IMR-90 (cell line): ENCODE data around the gene XPO6. TPM values are rescaled to one million over a fixed set of nuclear protein-coding genes. Genes with fewer than 3 reads are reported as not detected.

ENCODE experiments used
- ATAC-seq: fragments of 200-7000 bp; cut with Tn5 transposase; 2 replicates; pipeline ENCODE4 v1.9.1; 2020; ENCODE audit warnings: low read depth, mild to moderate bottlenecking, moderate library complexity
- BruUV-seq: library from RNA; stranded (reverse); fragments of 400-500 nt; replicated peaks from 2 replicates; lab custom pipeline; 2021; lab: Mats Ljungman, UMichigan
- CTCF ChIA-PET: fragments of 300-600 bp; formaldehyde crosslinking; extraction: SDS; loops from one replicate; lab custom pipeline; 2021; ENCODE audit warnings: antibody characterized with exemption; lab: Yijun Ruan, JAX
- POLR2A ChIA-PET: fragments of 300-600 bp; sonication (Branson Sonifier 250); formaldehyde crosslinking; loops from one replicate; lab custom pipeline; 2022; ENCODE audit warnings: antibody characterized with exemption; ENCODE audit not compliant: unreplicated experiment; lab: Charles Lee
- DNase-seq: peaks from one replicate; pipeline ENCODE4 v3.0.0; 2013
- H2AFZ ChIP-seq: replicated peaks from 2 replicates; pipeline ENCODE3; 2013; ENCODE audit warnings: low read length, mild to moderate bottlenecking; ENCODE audit not compliant: poor library complexity
- H2AK5ac ChIP-seq: 2 replicates; pipeline ENCODE4 v1.6.1; 2013; ENCODE audit warnings: low read depth, low read length, inconsistent platforms
- H2AK9ac ChIP-seq: replicated peaks from 2 replicates; pipeline ENCODE3; 2013; ENCODE audit warnings: mild to moderate bottlenecking, low read depth, low read length, moderate library complexity; ENCODE audit not compliant: poor library complexity
- H2BK120ac ChIP-seq: 2 replicates; pipeline ENCODE4 v1.6.1; 2013; ENCODE audit warnings: low read depth, low read length, inconsistent platforms
- H2BK15ac ChIP-seq: 3 replicates; pipeline ENCODE4 v1.6.1; 2013; ENCODE audit warnings: low read depth, low read length, inconsistent platforms
- H2BK20ac ChIP-seq: 2 replicates; pipeline ENCODE4 v1.6.1; 2013; ENCODE audit warnings: low read depth, mild to moderate bottlenecking, inconsistent platforms, low read length, moderate library complexity
- H2BK5ac ChIP-seq: 2 replicates; pipeline ENCODE4 v1.6.1; 2013; ENCODE audit warnings: mild to moderate bottlenecking, low read depth, low read length, inconsistent platforms; ENCODE audit not compliant: poor library complexity, severe bottlenecking
- H3K14ac ChIP-seq: replicated peaks from 2 replicates; pipeline ENCODE4 v1.6.1; 2013; ENCODE audit warnings: low read depth, low read length, inconsistent platforms
- H3K18ac ChIP-seq: 2 replicates; pipeline ENCODE4 v1.6.1; 2013; ENCODE audit warnings: low read depth, low read length, control low read depth
- H3K23ac ChIP-seq: 2 replicates; pipeline ENCODE4 v1.6.1; 2013; ENCODE audit warnings: low read depth, low read length, inconsistent platforms
- H3K27ac ChIP-seq: 2 replicates; pipeline ENCODE4 v1.5.1; 2013; ENCODE audit warnings: mild to moderate bottlenecking, control low read depth, low read length; ENCODE audit not compliant: insufficient read depth
- H3K27me3 ChIP-seq: 2 replicates; pipeline ENCODE4 v1.6.1; 2013; ENCODE audit warnings: low read length; ENCODE audit not compliant: control insufficient read depth, insufficient read depth
- H3K36me3 ChIP-seq: 2 replicates; pipeline ENCODE4 v1.6.1; 2013; ENCODE audit warnings: low read length, mixed read lengths; ENCODE audit not compliant: control insufficient read depth, insufficient read depth
- H3K4ac ChIP-seq: 2 replicates; pipeline ENCODE4 v1.6.1; 2013; ENCODE audit warnings: low read depth, low read length, inconsistent platforms
- H3K4me1 ChIP-seq: 2 replicates; pipeline ENCODE4 v1.6.1; 2013; ENCODE audit warnings: low read length, mixed read lengths; ENCODE audit not compliant: control insufficient read depth, insufficient read depth
- H3K4me2 ChIP-seq: 2 replicates; pipeline ENCODE4 v1.6.1; 2013; ENCODE audit warnings: low read depth, mild to moderate bottlenecking, control low read depth, low read length, moderate library complexity
- H3K4me3 ChIP-seq: 2 replicates; pipeline ENCODE4 v1.5.1; 2013; ENCODE audit warnings: low read depth, mild to moderate bottlenecking, control low read depth, low read length, moderate library complexity; ENCODE audit not compliant: insufficient read depth
- H3K56ac ChIP-seq: 2 replicates; pipeline ENCODE4 v1.6.1; 2013; ENCODE audit warnings: low read length, inconsistent platforms; ENCODE audit not compliant: insufficient read depth; ENCODE audit errors: extremely low read depth
- H3K79me1 ChIP-seq, 2 experiments: 2 replicates each; pipeline ENCODE4 v1.6.1; 2013; ENCODE audit warnings: low read length in 2 of 2, inconsistent platforms in 1 of 2, low read depth in 1 of 2
- H3K9ac ChIP-seq: 2 replicates; pipeline ENCODE4 v1.6.1; 2013; ENCODE audit warnings: low read depth, low read length, control low read depth
- H3K9me1 ChIP-seq: 2 replicates; pipeline ENCODE4 v1.6.1; 2013; ENCODE audit warnings: low read length, inconsistent platforms; ENCODE audit not compliant: insufficient read depth
- H3K9me3 ChIP-seq: 2 replicates; pipeline ENCODE4 v1.6.1; 2013; ENCODE audit warnings: low read length; ENCODE audit not compliant: control insufficient read depth, insufficient read depth
- H4K20me1 ChIP-seq: 2 replicates; pipeline ENCODE4 v1.6.1; 2013; ENCODE audit warnings: low read length, inconsistent platforms; ENCODE audit not compliant: insufficient read depth
- H4K5ac ChIP-seq: 2 replicates; pipeline ENCODE4 v1.6.1; 2013; ENCODE audit warnings: mild to moderate bottlenecking, low read depth, low read length, control low read depth
- H4K8ac ChIP-seq, 2 experiments: 2 replicates each; pipeline ENCODE4 v1.6.1; 2013; ENCODE audit warnings: low read depth in 2 of 2, low read length in 2 of 2, control low read depth in 1 of 2, inconsistent platforms in 1 of 2
- H4K91ac ChIP-seq: 2 replicates; pipeline ENCODE4 v1.6.1; 2013; ENCODE audit warnings: low read depth, low read length, inconsistent platforms; ENCODE audit not compliant: insufficient read depth
- CHD1 ChIP-seq: IDR thresholded peaks from 2 replicates; pipeline ENCODE4 v1.6.1; 2012; ENCODE audit warnings: low read depth, low read length, improper control_type of control experiment
- MAFK ChIP-seq: IDR thresholded peaks from 2 replicates; pipeline ENCODE4 v1.6.1; 2012; ENCODE audit warnings: low read depth, low read length, improper control_type of control experiment
- RCOR1 ChIP-seq: IDR thresholded peaks from 2 replicates; pipeline ENCODE4 v1.6.1; 2012; ENCODE audit warnings: mild to moderate bottlenecking, low read length, improper control_type of control experiment; ENCODE audit not compliant: insufficient replicate concordance
- WGBS, 2 experiments: methylation state at CpG; one replicate each; pipeline versions ENCODE4 v1.1.5 to v1.1.7; 2013; ENCODE audit warnings: missing lambda C conversion rate in 2 of 2; ENCODE audit not compliant: insufficient read length in 1 of 2; ENCODE audit errors: extremely low coverage in 2 of 2; 5-methylcytosine and 5-hydroxymethylcytosine counted together
- dilution Hi-C: fragments of 300-500 bp; cut with HindIII; formaldehyde crosslinking; loops from one replicate; pipeline ENCODE4 v1.14.3; 2018; ENCODE audit warnings: low sequenced_read_pairs; ENCODE audit not compliant: unreplicated experiment
- in situ Hi-C: fragments of 300-500 bp; cut with MboI; formaldehyde crosslinking; loops from 3 replicates; pipeline ENCODE4 v1.14.3; 2019; ENCODE audit warnings: low sequenced_read_pairs, inconsistent platforms, mixed read lengths
- intact Hi-C: fragments of 100-400 bp; cut with micrococcal nuclease; formaldehyde crosslinking; loops from 2 replicates; pipeline ENCODE4 v1.10.0; 2022
- polyA plus RNA-seq, 3 experiments: library from polyadenylated mRNA; depleted of rRNA; stranded (reverse); fragments of >200 nt; gene quantifications; 2 replicates each; pipeline ENCODE4 v1.2.3, GENCODE V29; 2012; ENCODE audit warnings: low replicate concordance in 1 of 3
- total RNA-seq: library from RNA; depleted of rRNA; stranded (reverse); fragments of >200 nt; gene quantifications from 2 replicates; pipeline ENCODE4 v1.2.3, GENCODE V29; 2012

XPO6 gene
- total and polyA plus RNA-seq, 2 of the 4 experiments (the other 2 are of a cell fraction) = 108 to 184 TPM

DNA sequence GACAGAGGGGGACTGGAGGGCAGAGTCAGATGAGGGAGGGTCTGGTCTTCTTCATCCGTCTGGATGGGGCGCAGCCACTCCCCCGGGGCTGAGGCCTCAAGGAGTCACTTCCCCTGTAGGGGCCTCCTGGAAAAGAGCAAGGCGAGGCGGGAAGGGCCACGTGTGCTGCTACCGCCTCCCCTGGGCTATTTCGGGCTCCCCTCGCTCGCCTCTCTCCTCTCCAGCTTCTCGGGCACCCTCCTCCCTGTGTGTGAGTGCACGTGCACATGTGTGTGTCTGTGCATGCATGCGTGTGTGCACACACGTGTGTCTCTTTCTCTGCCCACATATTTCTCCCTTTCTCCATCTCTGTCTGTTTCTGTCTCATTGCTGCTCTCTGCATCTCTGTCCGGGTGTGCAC is 158.3 kb downstream of the XPO6 start:
- no peak overlapping the region for H3K14ac ChIP-seq
- no peak overlapping the region for H3K27ac ChIP-seq
- H3K9me1 ChIP-seq = no peaks in the 10 kb centered on the region
- H2BK5ac ChIP-seq = no peak overlapping the region
- ATAC-seq (no peak), DNase-seq (no peak)
- intact Hi-C loops (no loop called here), in situ Hi-C loops (no loop called here), dilution Hi-C loops (no loop called here)
- no peaks in the 10 kb centered on the region for H3K36me3 ChIP-seq
- no peaks in the 10 kb centered on the region; the same call in 1 of the 2 replicates for H3K4me1 ChIP-seq
- no peak overlapping the region for H3K18ac ChIP-seq
- no peak overlapping the region for H2BK15ac ChIP-seq
- no peak for TF ChIP-seq RCOR1
- no peak for TF ChIP-seq MAFK
- no peak for TF ChIP-seq CHD1
- 19% methylated on average over 3 of the region's 15 CpGs; no CpG with 5 or more reads in 1 of the 2 experiments for WGBS, 2 experiments
- H3K4me3 ChIP-seq = no peak overlapping the region
- H4K20me1 ChIP-seq = no peaks in the 10 kb centered on the region
- no peak overlapping the region for H2BK120ac ChIP-seq
- H3K4me2 ChIP-seq = no peak overlapping the region
- no peak overlapping the region for H3K4ac ChIP-seq
- no TSS peak for BruUV-seq
- no peak overlapping the region for H4K91ac ChIP-seq
- no peak overlapping the region for H3K56ac ChIP-seq
- no peaks in the 10 kb centered on the region for H3K79me1 ChIP-seq
- peaks cover 41% of the 10 kb centered on the region for H3K27me3 ChIP-seq
- no peak overlapping the region for H3K9ac ChIP-seq
- CTCF ChIA-PET = no interaction called here
- no peak overlapping the region for H2AFZ ChIP-seq
- no peak overlapping the region for H3K23ac ChIP-seq
- peaks cover 2% of the 10 kb centered on the region; the same call in 1 of the 2 replicates for H3K9me3 ChIP-seq
- no peak overlapping the region for H2BK20ac ChIP-seq
- H4K5ac ChIP-seq = no peak overlapping the region
- no peak overlapping the region for H2AK5ac ChIP-seq
- H4K8ac ChIP-seq = no peak overlapping the region
- POLR2A ChIA-PET = no interaction called here
- H2AK9ac ChIP-seq = no peak overlapping the region
